HG03025 (cell line): Measurements from ENCODE around the gene UBE2V1.
"Not testable (repeated sequence)": the region's sequence is repeated elsewhere in the genome, so short reads cannot be mapped to it uniquely, and the experiment has no call there.

ENCODE experiments used
- ATAC-seq: cut with Tn5 transposase; IDR thresholded peaks from one replicate; pipeline ENCODE4 v1.9.1; 2021; ENCODE audit warnings: mild to moderate bottlenecking, moderate library complexity; ENCODE audit not compliant: unreplicated experiment, low FRiP score

UBE2V1 gene

DNA sequence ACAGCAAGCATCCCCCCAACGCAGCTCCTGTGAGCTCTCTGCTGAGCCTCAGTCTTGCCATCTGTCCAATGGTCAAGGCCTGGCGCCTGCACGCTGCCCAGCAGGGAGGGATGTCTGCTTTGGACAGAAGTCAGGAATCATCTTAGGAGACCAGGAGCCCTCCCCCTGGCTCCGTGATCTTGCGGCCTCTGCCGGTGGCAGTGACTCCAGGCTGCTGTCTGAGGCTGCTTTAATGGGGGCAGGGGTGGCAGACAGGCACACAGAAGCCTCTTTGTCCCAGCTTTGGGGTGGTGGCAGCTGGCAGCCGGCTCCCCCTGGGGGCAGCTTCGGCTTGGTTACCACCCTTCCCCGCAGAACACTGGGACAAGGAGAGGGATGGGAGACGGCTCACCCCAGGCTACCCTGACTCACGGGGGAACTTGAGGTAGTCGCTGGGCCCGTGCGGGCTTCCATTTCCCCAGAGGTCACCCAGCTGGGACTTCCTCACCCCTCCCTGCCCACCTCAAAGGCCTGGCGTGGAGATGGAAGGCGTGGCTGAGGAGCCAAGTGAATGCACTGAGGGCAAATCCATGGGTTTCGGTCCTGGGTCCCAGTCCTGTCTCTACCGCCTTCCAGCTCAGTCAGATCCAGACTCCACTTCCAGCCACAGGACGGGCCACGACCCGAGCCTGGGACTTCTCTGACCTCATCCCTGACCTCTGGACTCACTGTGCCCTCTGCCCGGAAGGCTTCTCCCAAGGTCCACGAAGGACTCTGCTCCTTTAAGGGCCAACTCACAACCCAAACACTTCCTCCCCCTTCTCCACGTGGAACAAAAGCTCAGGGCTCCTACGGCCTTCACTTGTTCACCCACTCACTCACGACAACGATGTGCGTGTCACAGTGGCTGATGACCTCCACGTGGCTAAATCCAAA is 25.8 kb upstream of the UBE2V1 start:
- ATAC-seq = no peak

DNA sequence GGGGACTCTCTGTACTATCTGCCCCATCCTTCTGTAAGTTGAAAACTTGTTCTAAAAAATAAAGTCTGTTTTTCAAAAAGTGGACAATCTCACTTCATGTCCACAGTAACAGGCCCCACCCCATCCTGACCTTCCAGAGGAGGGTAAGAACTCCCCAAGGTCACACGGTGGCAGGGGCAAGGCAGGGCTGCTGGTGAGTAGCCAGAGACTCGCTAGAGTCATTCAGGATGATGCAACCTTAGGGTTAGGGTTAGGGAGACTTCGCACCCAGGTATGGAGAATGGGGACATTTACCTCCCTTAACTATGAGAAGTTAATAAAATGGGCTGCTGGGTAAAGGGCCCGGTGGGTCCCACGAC is 25.1 kb upstream of the UBE2V1 start:
- no peak for ATAC-seq

DNA sequence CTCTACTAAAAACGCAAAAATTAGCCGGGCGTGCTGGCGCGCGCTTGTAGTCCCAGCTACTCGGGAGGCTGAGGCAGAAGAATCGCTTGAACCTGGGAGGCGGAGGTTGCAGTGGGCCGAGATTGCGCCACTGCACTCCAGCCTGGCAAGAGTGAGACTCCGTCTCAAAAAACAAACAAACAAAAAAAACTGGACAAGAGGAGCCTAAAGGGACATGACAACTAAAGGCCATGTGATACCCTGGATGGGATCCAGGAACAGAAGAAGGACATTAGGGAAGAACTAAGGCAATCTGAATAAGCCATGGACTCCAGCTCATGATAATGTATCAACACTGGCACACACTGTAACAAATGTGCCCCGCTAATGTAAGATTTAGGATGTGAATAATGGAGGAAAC is 24.8 kb upstream of the UBE2V1 start:
- ATAC-seq = not testable (repeated sequence)

- ATAC-seq = no peak
Observed at GRCh38 chr20:50136822-50137599, 24.1 kb upstream of the UBE2V1 start.

DNA sequence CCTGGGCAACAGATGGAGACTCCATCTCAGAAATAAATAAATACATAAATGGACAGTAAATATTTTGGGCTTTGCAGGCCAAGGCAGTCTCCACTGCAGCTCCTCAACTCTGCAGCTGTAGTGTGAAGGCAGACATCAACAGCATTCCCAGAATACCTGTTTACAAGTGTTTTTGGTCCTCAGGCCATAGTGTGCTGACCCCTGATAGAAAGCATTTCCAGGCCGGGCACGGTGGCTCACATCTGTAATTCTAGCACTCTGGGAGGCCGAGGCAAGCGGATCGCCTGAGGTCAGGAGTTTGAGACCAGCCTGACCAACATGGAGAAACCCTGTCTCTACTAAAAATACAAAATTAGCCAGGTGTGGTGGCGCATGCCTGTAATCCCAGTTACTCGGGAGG is 22.2 kb upstream of the UBE2V1 start:
- ATAC-seq = not testable (repeated sequence)

GRCh38 chr20:50133474-50134217 is 20.7 kb upstream of the UBE2V1 start:
- no peak for ATAC-seq

DNA sequence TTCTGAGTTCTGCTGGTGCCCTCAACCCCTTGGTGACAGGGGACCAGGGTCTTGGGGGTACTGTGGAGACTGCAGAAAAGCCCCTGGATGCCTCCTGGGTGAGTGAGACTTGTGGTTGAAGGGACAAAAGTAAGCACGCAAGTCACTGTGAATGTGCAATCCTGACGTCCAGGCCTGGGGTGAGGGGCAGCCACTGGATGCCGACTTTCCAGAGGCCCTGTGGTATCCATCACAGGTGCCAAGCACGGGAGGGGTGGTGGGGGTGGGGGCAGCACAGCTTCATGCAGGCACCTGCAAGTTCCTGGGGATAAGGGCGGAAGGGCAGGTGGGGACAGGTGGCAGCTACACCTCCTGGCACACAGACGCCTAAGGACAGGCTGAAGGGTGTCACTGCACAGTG is 20.1 kb upstream of the UBE2V1 start:
- no peak for ATAC-seq

GRCh38 chr20:50130995-50131394 is 18.0 kb upstream of the UBE2V1 start:
- no peak for ATAC-seq

- no peak for ATAC-seq
Observed at GRCh38 chr20:50130356-50130723, 17.4 kb upstream of the UBE2V1 start.

GRCh38 chr20:50129662-50130355 is 16.9 kb upstream of the UBE2V1 start:
- ATAC-seq = no peak

DNA sequence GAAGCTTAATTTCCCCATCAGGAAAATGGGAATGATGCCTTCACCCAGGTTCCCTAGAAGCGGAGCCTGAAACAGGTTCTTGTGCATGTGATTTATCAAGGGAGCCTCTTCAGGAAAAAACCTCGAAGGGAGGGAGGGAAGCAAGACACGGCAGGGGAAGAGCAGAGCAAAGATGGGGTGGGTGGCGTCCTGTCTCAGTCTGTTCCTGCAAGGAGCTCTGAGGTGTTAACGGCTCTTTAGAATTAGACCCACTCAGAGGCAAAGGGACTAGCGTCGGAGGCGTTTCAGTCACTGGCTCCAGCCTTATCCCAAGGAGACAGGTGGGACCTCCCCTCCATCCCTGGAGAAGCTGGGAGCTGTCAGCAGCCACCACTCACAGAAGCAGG is 15.6 kb upstream of the UBE2V1 start:
- no peak for ATAC-seq

- ATAC-seq = no peak
Observed at GRCh38 chr20:50127587-50128519, 14.9 kb upstream of the UBE2V1 start.

GRCh38 chr20:50126662-50127061 is 13.7 kb upstream of the UBE2V1 start:
- no peak for ATAC-seq

DNA sequence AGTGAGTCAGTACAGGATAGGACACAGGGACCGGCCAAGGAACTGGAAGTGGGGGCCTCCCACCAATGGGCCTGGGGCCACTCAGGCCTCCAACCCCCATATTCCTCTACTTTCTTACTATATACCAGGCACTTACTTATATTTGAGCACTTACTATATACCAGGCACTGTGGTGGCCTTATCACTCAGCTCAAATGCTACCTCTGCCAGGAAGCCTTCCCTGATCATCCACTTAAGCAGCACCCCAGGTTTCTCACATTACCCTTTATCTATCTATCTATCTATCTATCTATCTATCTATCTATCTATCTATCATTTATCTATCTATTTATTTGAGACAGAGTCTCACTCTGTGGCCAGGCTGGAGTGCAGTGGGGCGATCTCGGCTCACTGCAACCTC is 12.3 kb upstream of the UBE2V1 start:
- ATAC-seq = no peak

DNA sequence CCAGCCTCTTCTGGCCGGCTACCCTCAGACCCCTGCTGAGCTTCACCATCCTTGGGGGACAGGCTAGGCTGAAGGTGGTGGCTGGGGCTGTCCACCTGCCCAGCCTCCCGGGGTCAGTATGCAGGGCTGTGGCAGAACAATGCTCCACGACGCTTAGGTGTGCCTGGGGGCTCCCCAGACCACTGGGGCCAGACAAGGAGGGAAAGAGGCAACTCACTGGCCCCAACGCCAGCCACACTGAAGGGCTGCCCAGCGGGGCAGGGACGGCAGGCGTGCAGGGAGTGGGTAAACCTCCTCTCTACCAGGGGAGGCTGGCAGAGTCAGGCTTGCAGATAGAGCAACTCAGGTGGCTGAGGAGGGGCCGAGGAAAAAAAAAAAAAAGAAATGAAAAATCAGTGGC is 11.5 kb upstream of the UBE2V1 start:
- no peak for ATAC-seq

GRCh38 chr20:50123418-50123817 is 10.5 kb upstream of the UBE2V1 start:
- no peak for ATAC-seq

DNA sequence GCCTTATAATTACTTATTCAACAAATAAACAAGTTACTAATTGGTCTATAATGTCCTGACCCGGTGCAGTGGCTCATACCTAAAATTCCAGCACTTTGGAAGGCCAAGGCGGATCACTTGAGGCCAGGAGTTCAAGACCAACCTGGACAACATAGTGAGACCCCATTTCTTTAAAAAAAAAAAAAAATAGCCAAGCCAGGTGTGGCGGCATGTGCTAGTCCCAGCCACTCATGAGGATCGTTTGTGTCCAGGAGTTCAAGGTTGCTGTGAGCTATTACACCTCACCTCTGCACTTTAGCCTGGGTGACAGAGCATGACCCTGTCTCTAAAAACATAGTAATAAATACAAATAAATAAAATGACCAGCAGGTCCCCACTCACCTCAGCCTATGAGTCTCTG is 9.8 kb upstream of the UBE2V1 start:
- no peak for ATAC-seq

DNA sequence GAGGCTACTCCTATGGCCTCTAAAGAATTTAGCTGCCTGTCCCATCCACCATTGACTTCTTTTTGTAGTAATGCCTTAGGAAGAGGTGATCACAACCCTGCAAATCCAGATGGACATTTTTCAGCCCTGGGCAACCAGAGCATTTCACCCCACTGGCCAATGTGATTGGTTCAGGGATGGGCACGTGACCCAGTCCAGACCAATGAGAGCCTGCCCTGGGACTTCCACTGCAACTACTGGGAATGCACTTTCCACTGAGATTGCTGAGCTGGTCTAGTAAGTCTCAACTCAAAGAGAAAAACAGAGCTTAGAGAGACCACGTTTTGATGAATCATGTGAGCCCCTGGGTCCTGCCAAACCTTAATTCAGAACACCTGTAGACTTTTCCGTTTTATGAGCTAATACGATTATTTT is 8.9 kb upstream of the UBE2V1 start:
- no peak for ATAC-seq

DNA sequence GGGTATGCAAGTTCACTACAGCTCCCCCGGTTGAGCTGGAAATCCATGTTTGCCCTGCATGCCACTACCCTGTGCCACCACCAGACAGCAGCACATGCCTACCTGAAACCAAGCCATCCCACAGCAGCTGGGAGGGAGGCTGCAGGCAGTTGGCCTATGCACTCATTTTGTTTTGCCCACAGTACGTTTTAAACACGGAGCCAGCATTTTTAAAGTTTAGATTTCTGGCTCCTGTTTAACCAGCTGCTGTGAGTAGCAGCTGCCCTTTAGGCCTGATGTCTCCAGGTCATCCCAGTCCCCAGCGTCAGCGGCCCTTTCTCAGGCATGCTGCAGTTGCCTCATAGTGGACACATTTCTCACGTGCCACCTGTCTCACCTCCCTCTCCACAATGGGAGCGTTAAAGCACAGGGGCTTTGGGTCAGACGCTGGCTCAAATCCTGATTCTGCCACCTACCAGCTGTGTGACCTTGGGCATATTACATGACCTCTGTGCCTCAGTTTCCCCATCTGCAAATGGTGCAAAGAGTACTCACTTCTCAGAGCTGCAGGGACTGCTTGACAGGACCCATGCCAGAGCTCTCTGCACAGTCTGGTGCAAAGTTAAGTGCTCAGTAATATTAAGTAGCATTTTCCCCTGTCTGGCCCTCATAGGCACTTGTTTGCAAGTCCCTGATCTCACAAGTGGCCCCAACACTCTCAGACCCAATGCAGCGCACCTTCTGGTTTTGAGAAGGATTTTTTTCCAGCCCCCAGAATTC is 8.2 kb upstream of the UBE2V1 start:
- no peak for ATAC-seq
